ENCODE data around the gene CCDC12. TPM values are rescaled to one million over a fixed set of nuclear protein-coding genes. Genes with fewer than 3 reads are reported as not detected.

Gene CCDC12
- total and polyA plus RNA-seq, 9 of the 15 experiments (the other 6 are each of a cell fraction or from before 2014, with no cell fraction given): 8.9 to 201 (median 86.9) TPM

DNA sequence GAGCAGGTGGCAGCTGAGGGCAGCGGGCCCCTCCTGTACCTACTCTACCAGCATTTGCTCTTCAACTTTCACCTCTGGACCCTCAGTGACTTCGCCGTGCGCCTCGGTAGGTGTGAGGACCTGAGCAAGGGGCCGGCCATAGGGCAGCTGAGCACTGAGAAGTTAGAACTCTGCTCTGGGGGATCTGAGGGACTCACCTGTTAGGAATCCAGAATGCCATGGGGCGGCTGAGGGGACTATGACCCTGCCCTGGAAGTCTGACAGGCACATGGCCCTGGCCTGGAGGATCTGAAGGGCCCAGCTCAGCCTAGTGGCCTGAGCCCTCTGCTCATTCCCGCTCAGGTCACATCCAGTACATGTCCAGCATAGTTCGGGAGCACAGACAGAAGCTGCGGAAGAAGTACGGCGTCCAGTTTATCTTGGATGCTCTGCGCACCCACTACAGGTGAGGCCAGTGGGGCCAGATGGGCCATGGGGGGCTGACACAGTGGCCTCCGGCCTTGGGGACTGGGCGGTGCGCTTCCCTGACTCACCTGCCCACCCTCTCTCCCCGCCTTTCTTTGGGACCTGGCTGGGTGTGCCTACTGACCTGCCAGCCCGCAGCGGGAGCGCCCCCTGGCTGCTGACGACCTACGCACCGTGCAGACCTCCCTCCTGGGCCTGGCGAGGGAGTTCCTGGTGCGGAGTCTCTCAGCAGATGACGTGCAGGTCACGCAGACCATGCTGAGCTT, 21.7 kb upstream of the CCDC12 start (continued):
- TF ChIP-seq SOX6 (IDR thresholded peaks at IDR 0.05): no peak
- peak; percentile 36; the same call in 1 of the 2 replicates for TF ChIP-seq CREB1 (IDR thresholded peaks at IDR 0.05)
- TF ChIP-seq CREB1 (CRISPR knock-in tag; IDR thresholded peaks at IDR 0.05): peak; percentile 47; the same call in 1 of the 2 replicates
- TF ChIP-seq, protein P1, sequence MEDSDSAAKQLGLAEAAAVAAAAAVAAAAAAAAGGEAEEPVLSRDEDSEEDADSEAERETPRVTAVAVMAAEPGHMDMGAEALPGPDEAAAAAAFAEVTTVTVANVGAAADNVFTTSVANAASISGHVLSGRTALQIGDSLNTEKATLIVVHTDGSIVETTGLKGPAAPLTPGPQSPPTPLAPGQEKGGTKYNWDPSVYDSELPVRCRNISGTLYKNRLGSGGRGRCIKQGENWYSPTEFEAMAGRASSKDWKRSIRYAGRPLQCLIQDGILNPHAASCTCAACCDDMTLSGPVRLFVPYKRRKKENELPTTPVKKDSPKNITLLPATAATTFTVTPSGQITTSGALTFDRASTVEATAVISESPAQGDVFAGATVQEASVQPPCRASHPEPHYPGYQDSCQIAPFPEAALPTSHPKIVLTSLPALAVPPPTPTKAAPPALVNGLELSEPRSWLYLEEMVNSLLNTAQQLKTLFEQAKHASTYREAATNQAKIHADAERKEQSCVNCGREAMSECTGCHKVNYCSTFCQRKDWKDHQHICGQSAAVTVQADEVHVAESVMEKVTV (CRISPR knock-in tag; IDR thresholded peaks at IDR 0.05): peak; percentile 77; the same call in 1 of the 2 replicates
- peak; percentile 3; the same call in 1 of the 2 replicates for TF ChIP-seq POLR2G (IDR thresholded peaks at IDR 0.05; ENCODE audit: low read depth, low read length)
- TF ChIP-seq, protein P2, sequence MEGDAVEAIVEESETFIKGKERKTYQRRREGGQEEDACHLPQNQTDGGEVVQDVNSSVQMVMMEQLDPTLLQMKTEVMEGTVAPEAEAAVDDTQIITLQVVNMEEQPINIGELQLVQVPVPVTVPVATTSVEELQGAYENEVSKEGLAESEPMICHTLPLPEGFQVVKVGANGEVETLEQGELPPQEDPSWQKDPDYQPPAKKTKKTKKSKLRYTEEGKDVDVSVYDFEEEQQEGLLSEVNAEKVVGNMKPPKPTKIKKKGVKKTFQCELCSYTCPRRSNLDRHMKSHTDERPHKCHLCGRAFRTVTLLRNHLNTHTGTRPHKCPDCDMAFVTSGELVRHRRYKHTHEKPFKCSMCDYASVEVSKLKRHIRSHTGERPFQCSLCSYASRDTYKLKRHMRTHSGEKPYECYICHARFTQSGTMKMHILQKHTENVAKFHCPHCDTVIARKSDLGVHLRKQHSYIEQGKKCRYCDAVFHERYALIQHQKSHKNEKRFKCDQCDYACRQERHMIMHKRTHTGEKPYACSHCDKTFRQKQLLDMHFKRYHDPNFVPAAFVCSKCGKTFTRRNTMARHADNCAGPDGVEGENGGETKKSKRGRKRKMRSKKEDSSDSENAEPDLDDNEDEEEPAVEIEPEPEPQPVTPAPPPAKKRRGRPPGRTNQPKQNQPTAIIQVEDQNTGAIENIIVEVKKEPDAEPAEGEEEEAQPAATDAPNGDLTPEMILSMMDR (IDR thresholded peaks at IDR 0.05 in 2 of 3, conservative IDR thresholded peaks at IDR 0.05 in 1 of 3; ENCODE audit: insufficient read depth in 2 of 3, low read depth in 1 of 3, low read length in 3 of 3): peak; percentile 91 to 96 (median 95)
- TF ChIP-seq, protein P3, sequence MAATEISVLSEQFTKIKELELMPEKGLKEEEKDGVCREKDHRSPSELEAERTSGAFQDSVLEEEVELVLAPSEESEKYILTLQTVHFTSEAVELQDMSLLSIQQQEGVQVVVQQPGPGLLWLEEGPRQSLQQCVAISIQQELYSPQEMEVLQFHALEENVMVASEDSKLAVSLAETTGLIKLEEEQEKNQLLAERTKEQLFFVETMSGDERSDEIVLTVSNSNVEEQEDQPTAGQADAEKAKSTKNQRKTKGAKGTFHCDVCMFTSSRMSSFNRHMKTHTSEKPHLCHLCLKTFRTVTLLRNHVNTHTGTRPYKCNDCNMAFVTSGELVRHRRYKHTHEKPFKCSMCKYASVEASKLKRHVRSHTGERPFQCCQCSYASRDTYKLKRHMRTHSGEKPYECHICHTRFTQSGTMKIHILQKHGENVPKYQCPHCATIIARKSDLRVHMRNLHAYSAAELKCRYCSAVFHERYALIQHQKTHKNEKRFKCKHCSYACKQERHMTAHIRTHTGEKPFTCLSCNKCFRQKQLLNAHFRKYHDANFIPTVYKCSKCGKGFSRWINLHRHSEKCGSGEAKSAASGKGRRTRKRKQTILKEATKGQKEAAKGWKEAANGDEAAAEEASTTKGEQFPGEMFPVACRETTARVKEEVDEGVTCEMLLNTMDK (IDR thresholded peaks at IDR 0.05; ENCODE audit: borderline replicate concordance, insufficient read depth, low read depth, low read length, poor library complexity, severe bottlenecking): peak; percentile 15
- TF ChIP-seq ZNF263 (CRISPR knock-in tag; IDR thresholded peaks at IDR 0.05; ENCODE audit: borderline replicate concordance): peak; percentile 37; the same call in 1 of the 2 replicates
- no peak for TF ChIP-seq ZNF431 (CRISPR knock-in tag; IDR thresholded peaks at IDR 0.05)
- peak; percentile 28; the same call in 1 of the 2 replicates for TF ChIP-seq SP1 (CRISPR knock-in tag; IDR thresholded peaks at IDR 0.05)
- TF ChIP-seq RAD21 (CRISPR knock-in tag; conservative IDR thresholded peaks at IDR 0.05 in 1 of 2, IDR thresholded peaks at IDR 0.05 in 1 of 2): peak; percentile 93 to 99
- TF ChIP-seq TAL1 (IDR thresholded peaks at IDR 0.05): no peak
- TF ChIP-seq SMC3 (conservative IDR thresholded peaks at IDR 0.05; ENCODE audit: insufficient read depth, low read depth, low read length): peak; percentile 98
- TF ChIP-seq MCM7 (IDR thresholded peaks at IDR 0.05): no peak
- TF ChIP-seq, protein P4, sequence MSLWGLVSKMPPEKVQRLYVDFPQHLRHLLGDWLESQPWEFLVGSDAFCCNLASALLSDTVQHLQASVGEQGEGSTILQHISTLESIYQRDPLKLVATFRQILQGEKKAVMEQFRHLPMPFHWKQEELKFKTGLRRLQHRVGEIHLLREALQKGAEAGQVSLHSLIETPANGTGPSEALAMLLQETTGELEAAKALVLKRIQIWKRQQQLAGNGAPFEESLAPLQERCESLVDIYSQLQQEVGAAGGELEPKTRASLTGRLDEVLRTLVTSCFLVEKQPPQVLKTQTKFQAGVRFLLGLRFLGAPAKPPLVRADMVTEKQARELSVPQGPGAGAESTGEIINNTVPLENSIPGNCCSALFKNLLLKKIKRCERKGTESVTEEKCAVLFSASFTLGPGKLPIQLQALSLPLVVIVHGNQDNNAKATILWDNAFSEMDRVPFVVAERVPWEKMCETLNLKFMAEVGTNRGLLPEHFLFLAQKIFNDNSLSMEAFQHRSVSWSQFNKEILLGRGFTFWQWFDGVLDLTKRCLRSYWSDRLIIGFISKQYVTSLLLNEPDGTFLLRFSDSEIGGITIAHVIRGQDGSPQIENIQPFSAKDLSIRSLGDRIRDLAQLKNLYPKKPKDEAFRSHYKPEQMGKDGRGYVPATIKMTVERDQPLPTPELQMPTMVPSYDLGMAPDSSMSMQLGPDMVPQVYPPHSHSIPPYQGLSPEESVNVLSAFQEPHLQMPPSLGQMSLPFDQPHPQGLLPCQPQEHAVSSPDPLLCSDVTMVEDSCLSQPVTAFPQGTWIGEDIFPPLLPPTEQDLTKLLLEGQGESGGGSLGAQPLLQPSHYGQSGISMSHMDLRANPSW (CRISPR knock-in tag; IDR thresholded peaks at IDR 0.05): 0 out of 2 replicates have a peak, but pooled peaks have one; percentile 11
- TF ChIP-seq RB1 (IDR thresholded peaks at IDR 0.05; ENCODE audit: low read depth): peak; percentile 80
- TF ChIP-seq OTX1 (CRISPR knock-in tag; IDR thresholded peaks at IDR 0.05): no peak
- TF ChIP-seq MYNN (IDR thresholded peaks at IDR 0.05): peak; percentile 84; the same call in 1 of the 2 replicates
- TF ChIP-seq MYNN (CRISPR knock-in tag; IDR thresholded peaks at IDR 0.05): no peak
- TF ChIP-seq NEUROD1 (IDR thresholded peaks at IDR 0.05; ENCODE audit: borderline replicate concordance, low read depth, low read length, partially characterized antibody): peak; percentile 19
